AG09319 (cell line): ENCODE measurements around the gene SIGLEC11.

Source experiments
- DNase-seq: peaks from one replicate; pipeline ENCODE4 v3.0.0-alpha.2; 2010; ENCODE audit warnings: low read depth; ENCODE audit errors: extremely low read depth
- TF ChIP-seq, protein P1 (sequence below): IDR thresholded peaks from 2 replicates; pipeline ENCODE4 v1.5.1; 2011; ENCODE audit warnings: low read depth, mild to moderate bottlenecking, inconsistent platforms, low read length, moderate library complexity

The SIGLEC11 gene

DNA sequence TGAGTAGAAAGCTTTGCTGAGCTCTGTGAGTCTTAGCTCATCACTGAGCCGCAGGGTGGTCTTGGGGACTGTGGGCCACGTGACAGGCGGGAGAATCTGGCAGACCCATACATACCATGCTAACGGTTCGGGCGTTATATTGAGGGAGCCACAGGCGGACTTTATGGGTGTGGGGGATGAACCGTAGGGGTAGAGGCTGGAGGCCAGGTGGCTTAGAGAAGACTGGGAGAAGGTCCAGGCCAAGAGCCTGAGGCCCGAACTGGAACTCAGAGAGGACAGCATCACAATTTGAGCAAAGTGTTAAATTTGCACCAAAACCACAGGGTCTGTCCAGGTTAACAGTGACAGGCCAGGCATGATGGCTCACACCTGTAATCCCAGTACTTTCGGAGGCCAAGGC lies 47.3 kb downstream of the SIGLEC11 start:
- TF ChIP-seq, protein P1, sequence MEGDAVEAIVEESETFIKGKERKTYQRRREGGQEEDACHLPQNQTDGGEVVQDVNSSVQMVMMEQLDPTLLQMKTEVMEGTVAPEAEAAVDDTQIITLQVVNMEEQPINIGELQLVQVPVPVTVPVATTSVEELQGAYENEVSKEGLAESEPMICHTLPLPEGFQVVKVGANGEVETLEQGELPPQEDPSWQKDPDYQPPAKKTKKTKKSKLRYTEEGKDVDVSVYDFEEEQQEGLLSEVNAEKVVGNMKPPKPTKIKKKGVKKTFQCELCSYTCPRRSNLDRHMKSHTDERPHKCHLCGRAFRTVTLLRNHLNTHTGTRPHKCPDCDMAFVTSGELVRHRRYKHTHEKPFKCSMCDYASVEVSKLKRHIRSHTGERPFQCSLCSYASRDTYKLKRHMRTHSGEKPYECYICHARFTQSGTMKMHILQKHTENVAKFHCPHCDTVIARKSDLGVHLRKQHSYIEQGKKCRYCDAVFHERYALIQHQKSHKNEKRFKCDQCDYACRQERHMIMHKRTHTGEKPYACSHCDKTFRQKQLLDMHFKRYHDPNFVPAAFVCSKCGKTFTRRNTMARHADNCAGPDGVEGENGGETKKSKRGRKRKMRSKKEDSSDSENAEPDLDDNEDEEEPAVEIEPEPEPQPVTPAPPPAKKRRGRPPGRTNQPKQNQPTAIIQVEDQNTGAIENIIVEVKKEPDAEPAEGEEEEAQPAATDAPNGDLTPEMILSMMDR = no peak
- no peak for DNase-seq

DNA sequence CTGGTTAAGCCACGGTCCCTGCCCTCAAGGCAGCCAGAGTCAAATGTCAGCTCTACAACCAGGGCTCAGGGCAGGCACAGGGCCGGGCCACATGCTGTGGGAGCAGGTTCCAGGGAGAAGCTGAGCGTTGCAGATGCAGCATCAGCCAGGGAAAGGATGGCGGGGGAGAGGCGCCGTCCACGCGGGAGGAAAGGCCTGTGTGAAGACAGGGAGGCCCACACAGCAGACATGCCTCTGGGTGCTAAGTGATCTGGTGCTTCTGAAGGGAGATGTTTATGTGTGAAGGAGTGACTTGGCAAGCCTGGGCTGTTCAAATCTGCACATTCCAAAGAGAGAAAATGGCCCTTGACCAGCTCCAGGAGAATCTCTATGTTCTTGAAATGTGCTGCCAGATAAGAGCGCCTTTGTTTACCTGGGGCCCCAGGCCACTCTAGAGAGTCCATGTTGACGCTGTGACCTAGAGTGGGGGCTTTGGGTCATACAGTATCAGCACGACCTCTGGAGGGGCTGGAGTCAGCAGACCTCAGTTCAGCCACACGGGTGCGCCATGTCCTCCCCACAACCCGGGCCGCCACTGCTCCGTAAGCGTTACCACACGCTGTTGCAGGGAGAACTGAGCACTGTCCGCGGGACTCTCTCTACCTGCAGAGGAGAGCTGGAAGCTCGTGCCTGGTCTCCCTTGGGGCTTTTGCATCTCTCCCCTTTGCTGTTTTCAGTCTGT lies 47.8 kb downstream of the SIGLEC11 start:
- no peak for DNase-seq
- TF ChIP-seq, protein P1 = no peak

DNA sequence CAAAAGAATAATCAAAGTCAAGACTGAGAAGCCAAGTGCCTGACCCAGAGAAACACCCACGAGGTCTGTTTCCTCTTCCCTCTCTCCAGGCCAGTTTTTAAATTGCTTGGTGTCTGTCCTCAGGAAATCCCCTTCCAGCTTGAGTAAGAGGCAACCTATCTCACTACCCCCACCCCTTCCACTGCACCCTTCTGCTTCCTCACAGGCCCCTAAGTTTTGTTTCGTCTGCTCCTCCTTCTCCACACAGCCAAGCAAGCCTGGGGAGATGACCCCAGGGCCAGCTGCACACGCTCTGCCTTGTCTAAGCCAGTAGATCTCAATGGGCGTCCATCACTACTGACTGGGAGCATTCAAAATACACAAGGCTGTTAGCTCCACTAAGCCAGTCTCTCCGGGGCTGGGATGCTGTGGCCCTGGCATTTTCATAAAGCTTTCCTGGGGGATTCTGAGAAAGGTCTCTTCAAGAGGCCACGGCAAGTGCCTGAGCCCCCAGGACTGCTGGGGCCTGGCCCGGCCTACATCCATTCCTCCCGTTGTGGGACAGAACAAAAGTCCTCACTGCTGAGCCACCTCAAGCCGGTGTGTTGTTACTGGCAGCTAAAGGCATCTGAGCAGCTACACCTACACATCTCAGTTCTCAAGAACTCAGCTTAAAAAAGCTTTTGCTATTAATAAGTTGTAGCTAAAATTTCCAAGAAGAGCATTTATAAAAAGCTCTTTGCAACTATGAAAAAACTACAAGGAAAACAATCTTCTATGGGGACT lies 49.4 kb downstream of the SIGLEC11 start:
- no peak for DNase-seq
- TF ChIP-seq, protein P1 = no peak

DNA sequence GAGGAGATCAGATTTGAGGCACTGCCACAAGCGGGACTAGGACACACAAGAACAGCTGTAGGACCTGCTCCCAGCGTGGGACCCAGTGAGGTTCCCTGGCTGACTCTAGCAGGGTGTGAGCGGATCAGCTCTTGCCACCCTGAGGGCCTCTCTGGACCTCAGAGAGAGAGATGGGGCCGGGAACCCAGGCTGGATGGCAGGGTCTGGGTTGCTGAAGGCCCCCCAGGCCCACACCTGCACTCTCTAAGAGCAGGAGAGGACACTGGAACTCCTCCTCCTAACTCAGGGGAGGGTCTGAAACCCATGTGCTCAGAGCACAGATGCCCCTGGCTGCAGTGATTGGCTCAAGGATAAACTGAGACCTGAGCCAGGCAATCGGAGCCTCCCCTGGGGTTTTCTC lies 50.8 kb downstream of the SIGLEC11 start:
- TF ChIP-seq, protein P1 = no peak
- no peak for DNase-seq

DNA sequence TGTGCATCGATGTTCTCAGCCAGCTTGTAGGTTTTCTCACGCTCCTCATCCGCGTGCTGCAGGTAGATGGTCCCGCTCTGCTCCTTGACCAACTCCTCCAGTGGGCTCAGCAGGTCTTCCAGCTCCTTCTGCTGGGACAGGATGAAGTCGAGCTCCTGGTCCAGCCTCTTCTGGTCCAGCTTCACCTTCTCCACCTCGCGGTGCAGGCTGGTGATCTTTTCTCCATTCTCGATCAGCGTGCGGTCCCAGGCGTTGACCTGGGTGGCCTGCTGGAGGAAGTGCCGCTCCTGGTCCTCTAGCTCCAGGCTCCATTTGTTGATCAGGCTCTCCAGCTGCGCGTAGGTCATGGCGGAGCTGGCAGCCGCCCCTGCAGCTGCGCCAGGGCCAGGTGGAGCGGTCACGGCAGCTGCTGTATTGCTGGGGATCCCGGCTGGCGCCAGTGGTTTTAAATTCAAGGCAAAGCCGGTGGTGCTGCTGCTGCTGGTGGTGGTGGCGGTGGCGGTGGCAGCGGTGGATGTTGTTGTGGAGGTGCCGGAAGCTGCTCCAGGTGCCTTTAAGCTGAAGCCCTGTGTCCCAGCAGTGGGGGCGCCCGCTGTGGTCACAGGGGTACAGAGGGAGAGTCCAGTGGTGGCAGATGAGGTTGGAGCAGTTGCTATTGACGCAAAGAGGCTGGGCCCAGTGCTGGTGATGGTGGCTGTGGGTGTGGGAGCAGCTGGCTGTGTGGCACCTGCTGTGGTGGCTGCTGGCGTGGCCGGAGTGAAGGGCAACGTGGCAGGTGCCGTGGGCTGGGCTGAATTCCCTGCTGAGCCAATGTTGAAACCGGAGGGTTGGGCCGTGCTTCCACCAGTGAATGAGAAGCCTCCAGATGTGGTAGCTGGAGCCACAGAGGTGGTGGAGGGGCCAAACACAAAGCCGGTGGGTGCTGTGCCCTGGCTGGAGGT lies 52.2 kb downstream of the SIGLEC11 start:
- TF ChIP-seq, protein P1 = no peak
- no peak for DNase-seq

DNA sequence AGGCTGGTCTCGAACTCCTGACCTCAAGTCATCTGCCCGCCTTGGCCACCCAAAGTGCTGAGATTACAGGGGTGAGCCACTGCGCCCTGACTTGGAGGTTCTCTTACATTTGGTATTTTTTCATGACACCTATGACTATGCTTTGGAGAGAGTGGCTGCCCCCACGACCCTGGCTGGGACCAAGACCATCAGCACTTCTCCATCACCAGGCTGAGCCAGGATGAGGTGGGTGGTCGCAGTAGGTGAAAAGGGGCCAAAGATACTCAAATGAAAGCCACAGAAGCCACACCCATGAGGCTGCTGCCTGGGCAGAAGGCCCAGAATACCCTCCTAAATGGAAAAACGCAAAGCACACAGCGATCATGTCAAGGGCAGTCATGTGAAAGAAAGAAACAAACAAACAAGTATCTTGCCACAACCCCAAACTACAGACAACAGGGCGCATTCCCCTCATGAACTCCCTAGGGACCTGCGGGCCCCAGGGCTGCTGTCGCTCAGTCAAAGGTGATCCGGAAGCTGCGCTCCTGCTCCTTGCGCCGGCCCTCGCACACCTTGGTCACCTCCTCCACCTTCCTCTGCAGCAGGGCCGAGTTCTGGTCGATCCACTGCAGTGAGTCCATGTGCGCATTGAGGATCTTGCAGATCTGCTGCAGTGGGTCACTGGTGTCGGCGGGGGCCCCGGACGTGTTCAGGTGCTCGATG lies 53.1 kb downstream of the SIGLEC11 start:
- TF ChIP-seq, protein P1 = no peak
- DNase-seq = no peak
